ENCODE results near the gene ATP7A.
"Not testable (repeated sequence)": the region's sequence is repeated elsewhere in the genome, so short reads cannot be mapped to it uniquely, and the experiment has no call there.

The ATP7A gene

DNA sequence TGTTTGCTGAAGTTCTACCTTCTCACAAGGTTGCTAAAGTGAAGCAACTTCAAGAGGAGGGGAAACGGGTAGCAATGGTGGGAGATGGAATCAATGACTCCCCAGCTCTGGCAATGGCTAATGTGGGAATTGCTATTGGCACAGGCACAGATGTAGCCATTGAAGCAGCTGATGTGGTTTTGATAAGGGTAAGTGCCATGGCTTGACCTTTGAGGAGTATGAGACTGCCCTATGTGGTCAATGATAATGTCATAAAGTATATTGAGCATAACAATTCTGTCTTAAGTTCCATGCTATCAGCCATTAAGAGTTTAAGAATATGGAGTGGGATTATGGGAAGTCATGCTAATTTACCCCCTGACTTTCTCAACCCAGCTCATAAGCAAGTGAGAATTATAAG, 132.1 kb downstream of the ATP7A start:
- no peak for DNase-seq

DNA sequence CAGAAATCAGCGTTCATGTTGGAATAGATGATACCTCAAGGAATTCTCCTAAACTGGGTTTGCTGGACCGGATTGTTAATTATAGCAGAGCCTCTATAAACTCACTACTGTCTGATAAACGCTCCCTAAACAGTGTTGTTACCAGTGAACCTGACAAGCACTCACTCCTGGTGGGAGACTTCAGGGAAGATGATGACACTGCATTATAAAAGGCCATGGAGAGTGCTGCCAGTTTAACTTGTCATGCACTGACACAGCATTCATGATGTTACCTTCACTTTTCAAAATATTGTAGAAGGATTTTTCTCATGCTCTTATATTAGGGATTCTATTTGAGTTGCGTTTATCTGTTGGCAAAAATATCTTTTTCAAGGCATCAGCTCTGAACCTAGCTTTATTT, 135.9 kb downstream of the ATP7A start:
- DNase-seq, result no peak

DNA sequence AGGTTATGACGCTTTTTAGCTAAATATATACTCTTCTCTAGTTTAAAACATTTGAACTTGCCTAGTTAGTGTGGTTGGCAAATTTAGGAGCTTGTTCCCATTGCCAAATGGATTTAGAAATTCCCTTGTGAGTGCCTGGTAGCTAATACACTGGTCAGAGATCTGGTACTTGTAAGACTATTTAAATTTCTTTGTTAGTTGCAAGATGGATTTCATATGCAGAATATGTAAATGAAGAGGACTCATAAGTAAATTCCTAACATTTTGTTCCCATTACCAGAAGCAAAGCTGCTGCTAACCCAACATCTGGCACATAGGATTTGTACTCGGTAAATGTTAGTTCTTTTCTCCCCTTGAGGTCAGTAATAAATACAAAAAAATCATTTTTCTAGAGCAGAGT, 137.6 kb downstream of the ATP7A start:
- DNase-seq, result no peak

DNA sequence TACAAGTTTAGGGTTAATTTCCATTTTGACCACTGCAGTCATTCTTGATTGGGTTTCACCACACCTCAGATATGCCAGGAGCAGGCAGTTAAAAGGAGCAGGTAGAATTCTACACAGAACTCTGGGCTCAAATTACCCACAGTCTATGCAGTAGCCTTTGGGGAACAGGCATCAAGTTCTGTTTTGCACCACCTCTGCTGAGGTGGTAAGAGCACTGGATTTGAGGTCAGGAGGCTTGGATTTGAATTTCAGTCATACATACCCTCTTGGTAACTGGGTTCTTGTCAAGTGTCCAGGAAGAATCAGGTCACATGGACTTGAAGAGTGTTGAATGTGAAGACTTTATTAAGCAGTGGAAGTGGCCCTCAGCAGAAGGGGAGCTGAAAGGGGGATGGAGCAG, 153.2 kb downstream of the ATP7A start:
- no peak for DNase-seq

DNA sequence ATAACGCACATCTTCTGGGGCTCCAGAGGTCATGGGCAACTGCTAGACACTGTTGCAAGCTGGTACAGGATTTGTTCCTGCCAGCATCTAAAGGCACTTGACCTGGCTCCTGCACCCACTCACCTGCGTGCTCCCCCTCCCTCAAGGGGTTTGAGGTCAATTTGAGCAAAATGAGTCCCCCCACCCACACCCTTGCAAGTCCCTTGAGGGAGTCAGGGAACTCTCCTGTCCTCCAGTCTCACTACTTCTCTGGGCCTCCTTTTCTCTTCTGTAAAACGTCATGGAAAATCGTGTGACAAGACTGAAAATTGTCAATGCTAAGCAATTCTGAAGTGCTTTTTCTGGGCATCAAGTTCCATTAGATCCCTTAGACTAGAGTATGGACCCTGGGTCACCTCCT, 153.7 kb downstream of the ATP7A start:
- no peak for DNase-seq

DNA sequence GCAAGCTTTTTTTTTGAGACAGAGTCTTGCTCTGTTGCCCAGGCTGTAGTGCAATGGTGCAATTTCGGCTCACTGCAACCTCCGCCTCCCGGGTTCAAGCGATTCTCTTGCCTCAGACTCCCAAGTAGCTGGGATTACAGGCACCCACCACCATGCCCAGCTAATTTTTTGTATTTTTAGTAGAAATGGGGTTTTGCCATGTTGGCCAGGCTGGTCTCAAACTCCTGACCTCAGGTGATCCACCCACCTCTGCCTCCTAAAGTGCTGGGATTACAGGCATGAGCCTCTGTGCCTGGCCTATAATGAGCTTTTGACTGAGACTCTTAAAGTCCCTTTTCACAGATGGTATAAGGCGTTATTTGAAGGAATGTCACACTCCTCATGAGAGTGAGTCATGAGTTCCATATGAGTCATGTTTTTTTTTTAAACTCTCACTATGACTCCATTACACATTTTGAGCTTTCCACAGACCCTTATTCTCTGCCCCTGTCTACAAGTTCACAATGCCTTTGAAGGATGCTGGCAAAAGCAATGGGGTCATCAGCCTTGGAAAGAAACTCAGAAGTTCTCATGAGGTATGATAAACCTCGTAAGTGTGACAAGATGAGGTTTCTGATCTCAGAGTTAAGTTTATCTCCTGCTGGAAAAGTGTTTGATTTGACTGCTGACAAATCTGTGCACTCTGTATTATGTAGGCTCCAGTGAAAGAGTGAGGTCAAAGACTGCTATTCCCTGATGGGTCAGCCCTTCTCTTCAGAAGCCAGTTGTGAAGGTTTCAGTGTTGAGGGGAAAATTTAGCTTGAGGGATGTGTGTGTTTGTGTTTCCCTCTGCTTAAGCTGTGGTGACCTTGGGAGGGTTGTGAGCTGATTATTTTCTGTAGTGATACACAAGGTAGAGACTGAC, 154.5 kb downstream of the ATP7A start:
- not testable (repeated sequence) for DNase-seq

DNA sequence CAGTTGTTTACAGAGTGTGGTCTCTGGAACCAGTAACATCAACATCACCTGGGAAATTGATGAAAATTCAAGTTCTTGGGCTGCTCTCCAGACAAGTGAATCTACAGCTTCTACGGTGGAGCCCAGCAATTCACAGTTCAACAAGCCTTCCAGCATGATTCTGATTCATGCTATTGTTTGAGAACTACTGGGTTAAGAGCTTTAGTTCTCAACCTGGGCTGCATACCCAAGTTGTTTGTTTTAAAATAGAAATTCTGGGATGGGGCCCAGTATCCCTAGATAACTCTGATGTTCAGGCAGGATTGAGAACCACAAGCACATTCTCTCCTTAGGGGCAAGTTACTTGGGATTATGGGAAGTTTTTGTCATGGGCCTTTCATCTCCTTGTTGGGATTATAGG, 155.6 kb downstream of the ATP7A start:
- DNase-seq, result no peak

DNA sequence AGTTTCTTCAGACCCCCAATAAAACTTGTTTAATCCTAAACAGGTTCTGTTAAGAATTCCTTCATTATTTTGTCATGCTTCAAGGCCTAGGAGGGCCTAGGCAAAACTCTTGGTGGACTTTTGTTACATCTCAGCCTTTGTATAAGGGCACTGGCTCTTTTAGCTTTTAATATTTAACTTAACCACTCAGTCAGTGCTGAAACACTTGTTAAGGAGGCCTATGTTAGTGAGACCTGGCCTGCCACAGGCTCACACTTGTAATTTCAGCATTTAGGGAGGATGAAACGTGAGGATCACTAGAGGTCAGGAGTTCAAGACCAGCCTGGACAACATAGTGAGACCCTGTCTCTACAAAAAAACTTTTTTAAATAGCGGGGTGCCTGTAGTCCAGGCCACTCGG, 160.8 kb downstream of the ATP7A start:
- DNase-seq, result no peak

DNA sequence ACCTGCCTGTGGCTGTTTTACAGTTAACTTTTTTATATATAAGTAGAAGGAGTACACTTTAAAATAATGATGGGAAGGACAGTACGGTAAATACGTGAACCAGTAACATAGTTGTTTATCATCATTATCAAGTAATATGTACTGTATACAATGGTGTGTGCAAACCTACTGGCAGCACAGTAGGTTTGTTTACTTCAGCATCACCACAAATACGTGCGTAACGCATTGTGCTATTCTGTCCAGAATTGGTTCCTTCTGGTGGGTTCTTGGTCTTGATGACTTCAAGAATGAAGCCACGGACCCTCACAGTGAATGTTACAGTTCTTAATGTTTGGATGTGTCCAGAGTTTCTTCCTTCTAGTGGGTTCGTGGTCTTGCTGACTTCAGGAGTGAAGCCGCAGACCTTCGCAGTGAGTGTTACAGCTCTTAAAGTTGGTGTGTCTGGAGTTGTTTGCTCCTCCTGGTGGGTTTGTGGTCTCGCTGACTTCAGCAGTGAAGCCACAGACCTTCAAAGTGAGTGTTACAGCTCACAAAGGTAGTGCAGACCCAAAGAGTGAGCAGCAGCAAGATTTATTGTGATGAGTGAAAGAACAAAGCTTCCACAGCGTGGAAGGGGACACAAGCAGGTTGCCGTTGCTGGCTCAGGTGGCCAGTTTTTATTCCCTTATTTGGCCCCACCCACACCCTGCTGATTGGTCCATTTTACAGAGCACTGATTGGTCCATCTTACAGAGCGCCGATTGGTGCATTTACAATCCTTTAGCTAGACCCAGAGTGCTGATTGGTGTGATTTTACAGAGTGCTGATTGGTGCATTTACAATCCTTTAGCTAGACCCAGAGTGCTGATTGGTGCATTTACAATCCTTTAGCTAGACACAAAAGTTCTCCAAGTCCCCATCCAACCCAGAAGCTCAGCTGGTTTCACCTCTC, 162.9 kb downstream of the ATP7A start:
- DNase-seq, result not testable (repeated sequence)

DNA sequence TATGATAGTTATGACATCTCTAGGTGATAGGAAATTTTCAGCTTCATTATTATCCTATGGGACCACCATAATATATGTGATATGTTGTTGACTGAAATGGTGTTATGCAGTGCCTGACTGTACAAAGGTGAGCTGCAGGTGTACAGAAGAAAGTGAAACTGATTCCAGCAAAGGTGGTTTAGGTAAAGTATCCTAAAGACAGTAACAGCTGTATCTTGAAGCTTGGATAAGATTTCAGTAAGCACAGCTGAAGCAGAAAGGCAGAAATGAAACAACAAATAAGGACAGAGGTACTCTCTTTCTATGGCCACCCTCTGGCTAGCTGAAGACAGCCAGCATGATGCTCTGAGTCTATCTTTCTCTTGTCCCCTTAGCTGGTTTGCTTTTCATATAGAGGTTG, 163.6 kb downstream of the ATP7A start:
- DNase-seq, result no peak

DNA sequence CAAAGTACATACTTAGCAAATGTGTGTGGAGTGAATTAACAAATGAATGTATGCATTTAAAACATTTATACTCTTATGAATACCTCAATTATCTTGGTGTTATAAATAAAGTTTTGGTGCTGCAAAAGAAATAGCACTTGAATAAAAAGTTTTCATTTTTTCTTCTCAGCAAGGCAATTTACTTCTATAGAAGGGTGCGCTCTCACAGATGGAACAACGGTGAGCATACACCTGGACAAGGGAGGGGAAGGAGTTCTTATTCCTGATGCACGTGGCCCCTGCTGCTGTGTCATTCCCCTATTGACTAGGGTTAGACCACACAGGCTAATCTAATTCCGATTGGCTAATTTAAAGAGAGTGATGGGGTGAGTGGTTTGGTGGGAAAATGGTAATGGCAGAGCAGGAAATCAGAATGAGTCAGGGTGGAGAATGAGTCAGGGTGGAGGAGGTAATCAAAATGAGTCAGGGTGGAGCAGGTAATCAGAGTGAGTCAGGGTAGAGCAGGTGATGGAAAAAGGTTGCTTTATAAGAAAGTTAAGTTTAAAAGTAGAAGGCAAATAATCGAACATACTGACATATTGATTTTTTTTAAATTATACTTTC, 165.4 kb downstream of the ATP7A start:
- DNase-seq, result no peak

DNA sequence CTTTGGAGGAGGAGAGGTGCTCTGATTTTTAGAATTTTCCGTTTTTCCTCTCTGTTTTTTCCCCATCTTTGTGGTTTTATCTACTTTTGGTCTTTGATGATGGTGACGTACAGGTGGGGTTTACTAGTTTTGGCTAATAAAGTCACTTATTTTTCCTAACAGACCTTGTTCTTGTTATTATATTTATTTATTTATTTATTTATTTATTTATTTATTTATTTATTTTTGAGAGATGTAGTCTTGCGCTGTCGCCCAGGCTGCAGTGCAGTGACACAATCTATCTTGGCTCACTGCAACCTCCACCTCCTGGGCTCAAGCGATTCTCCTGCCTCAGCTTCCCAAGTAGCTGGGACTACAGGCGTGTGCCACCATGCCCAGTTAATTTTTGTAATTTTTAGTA, 170.9 kb downstream of the ATP7A start:
- DNase-seq, result not testable (repeated sequence)

DNA sequence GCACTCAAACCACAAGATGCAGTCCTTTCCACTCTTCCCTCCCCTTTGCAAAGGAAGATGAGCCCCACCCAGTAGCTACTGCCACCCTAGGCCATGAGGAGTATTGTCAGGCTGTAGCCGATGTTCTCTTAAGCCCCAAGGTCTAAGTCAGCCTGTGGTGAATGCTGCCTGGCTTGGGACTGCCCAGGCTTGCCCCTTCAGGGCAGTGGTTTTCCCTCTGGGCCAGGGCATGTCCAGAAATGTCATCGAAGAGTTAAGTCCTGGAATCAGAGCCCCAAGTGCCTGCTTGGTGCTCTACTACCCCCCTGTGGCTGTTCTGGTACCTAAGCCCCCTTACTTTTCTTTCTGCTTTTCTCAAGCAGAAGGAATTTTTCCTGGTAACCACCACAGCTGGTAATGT, 181.8 kb downstream of the ATP7A start:
- DNase-seq, result no peak

DNA sequence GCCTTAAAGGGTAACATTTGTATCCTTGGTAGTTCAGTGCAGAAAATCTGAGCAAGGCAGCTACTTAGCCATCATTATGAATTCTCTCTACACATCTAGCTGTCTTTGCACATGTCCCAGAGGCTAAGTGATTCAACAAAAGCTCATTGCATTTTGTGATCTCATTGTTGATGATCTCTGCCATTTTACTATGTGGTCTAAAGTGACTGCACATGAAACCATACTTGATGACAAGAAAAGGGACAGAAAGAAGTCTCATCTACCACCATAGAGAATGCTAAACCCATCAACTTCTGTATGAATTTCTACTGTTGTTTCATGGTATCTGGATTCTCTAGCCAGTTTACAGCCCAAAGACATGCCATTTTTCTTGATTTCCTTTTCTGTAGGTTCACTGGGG, 187.6 kb downstream of the ATP7A start:
- DNase-seq, result no peak
